Umbilical cord (tissue), 2 donors: ENCODE measurements around the gene DGKQ. TPM values are rescaled to one million over a fixed set of nuclear protein-coding genes. Genes with fewer than 3 reads are reported as not detected.

Experiments used
- DNase-seq: peaks from one replicate; pipeline ENCODE4 v3.0.0-alpha.2; 2015; ENCODE audit warnings: low spot score
- total RNA-seq: library from RNA; depleted of rRNA; stranded (reverse); fragments of >200 nt; gene quantifications from one replicate; pipeline ENCODE4 v1.2.3, GENCODE V29; 2014; ENCODE audit warnings: low replicate concordance; ENCODE audit not compliant: insufficient read depth

DGKQ gene
- total RNA-seq, 1 donor from 2014 or later, result 5.3 TPM

DNA sequence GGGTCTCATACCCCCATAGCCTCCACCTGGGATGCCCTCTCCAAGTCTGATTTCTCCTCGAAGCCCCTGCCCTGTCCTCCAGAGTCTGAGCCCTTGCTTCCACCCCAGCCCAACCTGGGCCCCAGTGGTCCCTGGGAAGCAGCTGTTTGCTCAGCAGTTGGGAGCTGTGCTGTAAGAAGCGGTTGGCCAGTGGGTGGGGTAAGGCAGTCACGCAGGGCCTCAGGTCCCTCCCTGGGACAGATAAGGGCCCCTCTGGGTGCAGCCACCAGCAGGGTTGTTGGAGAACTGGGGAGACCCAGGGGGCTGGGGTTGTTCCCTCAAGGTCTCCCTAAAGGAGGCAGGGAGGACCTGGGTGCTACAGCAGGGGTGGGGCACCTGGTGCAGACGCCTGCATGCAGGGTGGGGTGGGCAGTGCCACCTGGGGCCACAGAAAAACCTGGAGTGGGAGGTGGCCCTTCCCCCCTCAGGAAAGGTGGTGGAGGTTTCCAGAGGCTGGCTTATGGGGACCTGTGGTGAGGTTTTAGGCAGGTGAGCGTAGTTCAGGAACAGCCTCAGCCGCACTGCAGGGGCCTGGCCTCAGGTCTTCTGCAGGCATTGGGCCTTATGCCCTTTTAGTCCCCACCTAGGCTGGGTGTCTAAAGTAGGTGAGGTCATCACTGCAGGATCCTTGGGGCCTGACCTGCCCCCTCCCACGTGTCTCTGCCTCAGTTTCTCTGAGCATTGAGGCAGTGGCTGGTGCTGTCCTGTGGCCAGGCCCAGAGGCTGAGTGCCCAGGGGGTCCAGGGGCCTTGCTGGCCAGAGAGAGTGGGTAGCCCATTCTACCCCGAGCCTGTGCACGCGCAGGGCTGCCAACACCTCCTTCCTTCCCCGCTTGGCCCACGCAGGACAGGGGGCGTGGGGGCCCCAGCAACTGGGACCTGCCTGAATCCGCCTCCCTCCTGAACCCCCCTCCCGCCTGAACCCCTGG, 22.9 kb upstream of the DGKQ start:
- DNase-seq, result no peak

DNA sequence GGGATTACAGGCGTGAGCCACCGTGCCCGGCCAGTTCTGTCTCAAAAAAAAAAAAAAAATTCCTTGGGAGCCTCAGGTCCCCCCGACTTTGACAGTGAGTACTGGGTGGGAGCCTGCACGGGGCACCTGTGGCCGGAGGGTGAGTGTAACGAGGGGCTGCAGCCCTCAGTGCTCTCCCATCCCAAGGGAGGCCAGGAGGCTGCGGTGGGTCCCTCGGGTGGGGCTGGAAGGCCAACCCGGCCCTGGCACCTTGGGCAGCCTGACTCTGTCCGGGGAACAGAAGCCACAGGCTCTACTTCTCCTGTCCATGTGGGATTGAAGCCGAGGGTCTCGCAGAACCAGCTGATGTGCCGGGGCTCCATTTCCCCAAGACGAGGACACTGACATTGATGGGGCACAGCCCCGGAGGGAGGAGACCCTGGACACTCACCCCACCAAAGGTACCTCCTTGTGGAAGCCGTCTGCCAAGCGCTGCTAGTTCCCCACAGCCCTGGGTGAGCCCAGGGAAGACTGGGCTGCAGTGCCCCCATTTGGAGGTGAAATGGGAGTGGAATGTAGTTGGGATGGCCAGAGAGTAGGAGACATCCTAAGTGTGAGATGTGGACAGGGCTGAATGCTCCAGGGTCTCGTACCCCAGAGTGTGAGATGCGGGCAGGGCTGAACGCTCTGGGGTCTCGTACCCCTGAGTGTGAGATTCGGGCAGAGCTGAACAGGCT, 22.1 kb upstream of the DGKQ start:
- DNase-seq, result no peak

DNA sequence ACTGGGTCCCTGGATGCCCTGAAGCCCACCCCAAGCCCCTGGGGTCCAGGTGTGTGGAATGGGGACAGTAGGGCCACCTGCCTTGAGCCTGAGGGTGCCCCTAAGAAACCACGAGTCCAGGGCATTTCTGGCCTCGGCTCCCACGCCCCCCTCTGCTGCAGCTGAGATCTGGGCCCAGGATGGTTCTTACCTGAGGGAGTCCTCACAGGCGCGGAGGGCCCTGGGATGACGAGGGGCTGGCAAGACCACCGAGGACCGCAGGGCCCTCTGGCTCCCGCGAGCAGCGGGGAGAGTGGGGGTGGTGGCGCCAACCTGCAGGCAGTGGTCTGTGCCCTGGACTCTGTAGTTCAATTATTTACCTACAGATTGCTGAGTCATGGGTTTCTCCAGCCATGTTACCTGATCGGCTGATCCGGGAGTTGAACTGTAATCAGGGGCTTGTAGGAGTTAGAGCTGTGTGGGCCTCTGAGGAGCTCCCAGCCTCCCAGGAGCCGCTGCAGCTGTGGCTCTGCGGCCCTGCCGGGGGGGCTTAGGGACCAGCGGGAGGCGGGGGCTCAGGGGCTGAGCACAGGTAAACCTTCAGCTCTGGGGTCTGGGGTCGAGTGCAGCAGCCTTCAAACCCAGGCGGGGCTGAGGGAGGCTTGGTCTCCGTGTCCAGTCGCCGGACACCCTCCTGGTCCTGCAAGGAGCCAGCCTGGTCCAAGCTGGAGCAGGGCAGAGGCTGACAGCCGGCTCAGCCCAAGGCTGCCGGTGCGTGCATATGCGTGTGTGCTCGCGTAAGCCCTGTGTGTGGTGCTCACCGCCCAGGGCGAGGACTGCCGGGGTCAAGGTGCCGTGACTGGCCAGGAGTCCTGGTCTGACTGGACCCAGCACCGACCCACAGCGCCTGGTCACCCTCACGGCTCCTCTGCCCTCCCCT, 20.0 kb upstream of the DGKQ start, which contains the start of gene SLC26A1:
SLC26A1 (minus strand) TSS at position 294 of the 919 bp plus-strand sequence. CDS start 1,701 bp downstream, outside the sequence.
- no peak for DNase-seq

DNA sequence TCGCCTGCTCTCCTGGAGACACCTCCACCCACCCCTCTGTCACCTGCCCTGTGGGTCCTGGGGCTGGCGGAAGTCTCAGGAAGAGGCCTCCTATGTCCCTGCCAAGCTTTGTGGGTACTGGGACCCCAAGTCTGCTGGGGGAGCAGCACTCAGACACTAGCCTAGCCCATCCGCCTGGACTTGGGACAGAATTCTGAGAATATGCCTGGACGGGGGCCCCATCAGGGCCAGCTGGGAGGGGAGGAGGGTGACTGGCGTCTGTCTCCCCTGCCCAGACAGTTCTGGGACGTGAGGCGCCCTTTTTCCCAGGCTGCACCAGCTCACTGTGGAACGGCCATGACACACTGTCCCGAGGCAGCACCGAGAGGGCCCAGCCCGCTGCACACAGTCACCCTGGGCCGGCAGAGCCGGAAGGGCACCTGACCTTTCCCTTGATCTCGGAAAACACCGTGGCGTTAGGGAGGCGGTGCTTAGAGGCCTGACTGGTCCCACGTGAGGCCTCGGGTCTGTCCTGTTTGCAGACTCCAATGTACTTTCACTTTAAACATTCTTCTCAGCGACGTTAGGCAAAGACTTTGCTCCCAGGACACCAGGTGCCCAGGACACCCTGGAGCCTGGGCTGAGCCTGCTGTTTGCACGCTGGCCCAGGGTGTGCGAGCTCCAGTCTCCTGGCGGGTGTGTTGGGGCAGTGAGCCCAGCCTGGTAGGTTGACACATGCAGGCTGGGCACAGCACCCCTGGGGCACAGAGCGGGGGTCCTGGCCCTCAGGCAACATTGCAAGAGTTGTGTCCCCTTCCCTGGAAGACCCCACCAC, 19.1 kb upstream of the DGKQ start:
- DNase-seq, result no peak

DNA sequence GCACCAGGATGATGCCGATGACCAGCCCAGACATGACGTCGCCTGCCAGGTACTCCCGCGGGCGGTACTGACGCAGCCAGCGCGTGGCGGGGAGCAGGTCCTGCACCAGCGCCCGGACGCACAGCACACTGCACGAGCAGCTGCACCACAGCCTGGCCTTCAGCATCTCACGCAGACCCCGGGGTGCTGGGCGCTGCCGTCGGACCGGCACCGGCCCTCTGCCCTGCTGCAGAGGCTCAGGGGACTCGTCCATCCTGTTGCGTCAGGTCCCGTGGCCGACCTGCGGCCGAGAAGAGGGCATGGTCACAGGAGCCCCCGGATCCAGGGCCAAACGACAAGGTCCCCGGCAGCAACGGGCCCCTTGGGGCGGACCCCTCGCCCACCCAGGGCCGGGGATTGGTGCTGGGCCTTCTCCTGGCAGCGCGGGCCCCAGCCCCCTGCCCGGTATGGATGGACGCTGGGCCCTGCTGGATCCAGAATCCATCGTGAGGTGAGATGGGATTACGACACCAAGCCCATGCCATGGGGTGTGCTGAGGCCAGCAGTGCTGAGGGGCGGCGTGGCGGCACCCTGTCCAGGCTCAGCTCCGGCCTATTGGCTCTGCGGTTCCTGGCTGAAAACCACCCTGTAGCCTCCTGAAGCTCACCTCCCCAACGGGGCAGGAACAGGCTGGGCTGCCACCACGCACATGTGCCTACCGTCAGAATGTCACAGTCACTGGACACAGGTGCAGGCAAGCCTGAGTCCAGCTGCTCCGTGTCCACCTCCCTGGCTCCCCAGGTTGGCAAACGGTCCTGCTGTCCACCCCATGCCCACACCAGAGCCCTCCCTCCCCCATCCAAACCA, 18.3 kb upstream of the DGKQ start:
- DNase-seq, result no peak

DNA sequence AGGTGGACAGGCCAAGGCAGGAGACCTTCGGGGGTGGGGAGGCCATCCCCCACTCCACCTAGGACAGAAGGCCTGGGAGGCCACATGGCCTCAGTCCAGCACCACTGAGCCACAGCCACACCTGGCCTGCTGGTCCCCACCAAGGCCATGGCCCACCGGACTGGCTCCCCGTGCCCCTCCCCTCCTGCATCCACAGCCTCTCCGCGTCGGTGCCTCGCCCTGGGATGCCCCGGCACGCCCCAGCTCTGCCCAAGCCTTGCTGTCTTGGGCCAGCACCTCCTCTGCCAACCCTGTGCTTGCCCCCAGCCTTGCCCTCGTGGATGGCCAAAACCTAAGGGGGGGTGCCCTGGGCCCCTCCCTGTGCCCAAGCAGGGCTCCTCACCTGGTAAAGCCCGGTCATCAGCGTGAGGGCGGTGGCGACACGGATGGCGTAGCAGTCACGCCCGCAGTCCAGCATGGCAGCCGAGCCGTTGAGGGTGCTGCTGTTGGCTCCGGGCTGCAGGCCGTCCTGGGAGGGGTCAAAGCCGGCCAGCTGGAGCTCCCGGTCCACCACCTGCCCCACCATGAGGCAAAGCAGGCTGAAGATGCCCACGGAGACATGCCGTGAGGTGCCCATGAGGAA, 17.5 kb upstream of the DGKQ start:
- no peak for DNase-seq

DNA sequence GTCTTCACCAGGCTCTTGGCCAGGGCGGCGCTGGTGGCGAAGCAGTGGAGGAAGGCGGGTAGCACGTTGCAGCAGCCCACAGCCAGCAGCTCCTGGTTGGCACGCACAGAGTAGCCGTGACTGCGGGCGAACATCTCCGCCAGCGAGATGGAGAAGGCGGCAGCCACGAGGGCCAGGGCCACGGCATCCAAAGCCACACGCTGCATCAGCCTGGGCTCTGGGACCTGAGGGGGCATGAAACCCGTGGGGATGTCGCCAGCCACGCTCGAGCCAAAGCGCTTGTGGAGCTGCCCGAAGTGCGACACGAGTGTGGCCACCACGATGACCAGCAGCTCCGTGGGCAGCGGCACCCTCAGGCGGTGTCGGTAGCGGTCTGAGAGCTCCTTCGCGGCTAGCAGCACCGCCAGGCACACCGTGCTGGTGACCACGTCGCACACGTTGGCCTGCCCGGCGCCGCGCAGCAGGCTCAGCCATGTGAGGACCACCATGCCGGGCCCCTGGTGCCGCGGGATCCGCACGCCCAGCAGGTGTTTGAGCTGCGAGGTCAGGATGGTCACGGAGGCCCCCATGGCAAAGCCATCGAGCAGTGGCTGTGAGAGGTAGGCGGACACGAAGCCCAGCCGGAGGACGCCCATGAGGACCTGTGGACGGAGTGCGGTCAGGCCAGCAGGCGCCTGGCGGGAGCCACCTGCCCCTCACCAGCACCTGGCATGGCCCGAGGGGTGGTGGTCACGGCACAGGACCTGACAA, 16.5 kb upstream of the DGKQ start:
- DNase-seq, result no peak

DNA sequence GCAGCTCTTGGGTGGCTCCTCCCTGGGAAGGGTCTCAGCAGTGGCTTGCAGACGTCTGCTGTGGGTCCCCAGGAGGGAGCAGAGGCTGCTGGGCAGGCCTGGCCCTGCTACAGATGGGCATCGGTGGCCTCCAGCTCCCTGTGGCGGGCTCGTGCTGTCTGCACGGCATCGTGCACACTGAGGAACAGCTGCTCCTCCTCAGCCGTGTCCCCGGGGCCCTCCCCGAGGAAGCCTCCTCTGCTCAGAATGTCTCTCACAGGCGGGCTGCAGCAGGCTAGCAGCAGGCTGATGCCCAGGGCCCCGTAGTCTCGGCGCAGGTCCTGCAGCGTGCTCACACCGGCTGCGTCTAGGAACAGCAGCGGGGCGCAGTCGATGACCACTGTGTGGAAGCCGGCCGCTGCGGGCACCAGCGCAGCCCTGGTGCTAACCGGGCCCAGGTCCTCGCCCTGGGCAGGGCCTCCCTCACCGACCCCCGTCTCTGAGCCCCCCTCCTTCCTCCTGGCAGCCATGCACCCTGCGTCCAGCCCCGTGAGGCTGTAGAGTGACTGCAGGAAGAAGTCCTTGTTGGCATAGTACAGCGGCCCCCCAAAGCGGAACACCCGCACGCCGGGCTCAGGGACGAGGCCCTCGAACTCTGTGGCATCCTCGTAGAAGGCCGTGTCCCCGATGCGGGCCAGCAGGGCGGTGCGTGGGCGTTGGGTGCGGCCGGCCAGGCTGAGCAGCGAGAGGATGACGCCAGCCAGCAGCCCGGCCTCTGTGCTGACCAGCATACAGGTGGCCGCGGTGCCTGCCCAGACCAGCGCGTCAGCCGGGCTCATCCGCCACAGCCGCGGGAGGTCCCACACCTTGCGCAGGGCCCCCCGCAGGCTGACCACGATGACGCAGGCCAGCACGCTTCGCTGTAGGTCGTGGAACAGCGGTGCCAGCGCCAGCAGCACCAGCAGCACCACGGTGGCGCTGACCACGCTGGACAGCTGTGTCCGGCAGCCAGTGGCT, 15.7 kb upstream of the DGKQ start:
- DNase-seq, result no peak

DNA sequence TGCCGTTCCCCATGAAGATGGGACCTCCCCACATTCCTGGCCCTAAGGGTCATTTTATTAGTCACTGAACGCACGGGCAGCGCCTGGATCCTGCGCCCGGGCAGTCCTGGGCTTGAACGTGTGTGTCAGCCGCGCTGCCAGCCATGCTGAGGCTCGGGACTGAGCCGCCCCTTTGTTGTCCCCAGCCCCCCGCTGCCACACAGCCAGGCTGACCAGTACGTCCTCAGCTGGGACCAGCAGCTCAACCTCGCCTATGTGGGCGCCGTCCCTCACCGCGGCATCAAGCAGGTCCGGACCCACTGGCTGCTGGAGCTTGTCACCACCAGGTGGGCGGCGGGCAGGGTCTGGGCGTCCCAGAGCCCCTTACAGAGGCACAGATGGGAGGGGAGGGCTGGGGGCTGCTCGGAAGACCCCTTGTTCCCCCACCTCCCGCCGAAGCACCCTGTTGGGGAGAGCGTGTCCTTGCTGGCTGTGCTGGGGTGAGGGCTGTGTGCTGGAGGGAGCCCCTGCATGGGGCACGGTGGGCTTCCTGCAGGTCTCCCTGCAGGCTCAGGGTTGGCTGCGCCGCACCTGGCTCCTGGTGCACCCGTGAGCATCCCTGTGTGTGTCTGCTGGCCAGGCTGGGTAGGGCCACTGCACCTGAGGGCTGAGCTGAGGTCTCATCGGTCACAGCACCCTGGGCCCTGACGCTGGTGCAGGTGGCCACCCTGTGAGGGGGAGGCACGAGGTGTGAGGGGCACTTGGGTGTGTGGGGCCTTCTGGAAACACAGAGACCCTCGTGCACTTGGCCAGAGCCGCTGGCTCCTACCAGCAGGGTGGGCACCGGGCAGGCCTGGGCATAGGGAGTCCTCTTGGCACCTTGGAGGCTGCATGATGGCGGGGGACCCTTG, 14.5 kb upstream of the DGKQ start:
- no peak for DNase-seq

DNA sequence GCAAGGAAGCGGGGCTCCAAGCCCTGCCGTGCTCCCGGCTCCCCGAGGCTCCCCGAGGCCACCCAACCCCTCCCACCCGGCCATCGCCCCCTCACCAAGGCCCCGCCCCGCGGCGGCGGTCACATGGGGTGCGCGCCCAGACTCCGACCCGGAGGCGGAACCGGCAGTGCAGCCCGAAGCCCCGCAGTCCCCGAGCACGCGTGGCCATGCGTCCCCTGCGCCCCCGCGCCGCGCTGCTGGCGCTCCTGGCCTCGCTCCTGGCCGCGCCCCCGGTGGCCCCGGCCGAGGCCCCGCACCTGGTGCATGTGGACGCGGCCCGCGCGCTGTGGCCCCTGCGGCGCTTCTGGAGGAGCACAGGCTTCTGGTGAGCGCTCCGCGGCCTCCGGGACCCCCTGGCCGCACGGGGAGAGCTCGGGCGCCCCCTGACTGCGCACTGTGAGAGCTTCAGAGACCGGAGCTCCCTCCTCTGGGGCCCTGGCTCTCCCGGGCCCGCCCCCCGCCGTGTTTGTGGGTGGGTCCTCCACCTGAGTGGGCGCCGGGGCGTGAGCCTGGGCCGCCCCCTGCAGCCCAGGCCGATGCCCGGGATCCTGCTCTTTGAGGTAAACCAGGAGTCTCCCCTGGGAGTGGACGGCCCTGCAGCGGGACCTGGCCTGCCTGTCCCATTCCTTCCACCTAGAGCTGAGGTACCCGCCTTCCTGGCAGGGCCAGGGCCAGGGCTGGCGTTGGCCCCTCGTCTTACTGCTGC, 13.7 kb upstream of the DGKQ start, which contains the start of gene IDUA:
IDUA (plus strand) TSS at position 166 of the 745 bp plus-strand sequence; CDS start at position 207, 41 bp downstream.
- peak; percentile 83 for DNase-seq

DNA sequence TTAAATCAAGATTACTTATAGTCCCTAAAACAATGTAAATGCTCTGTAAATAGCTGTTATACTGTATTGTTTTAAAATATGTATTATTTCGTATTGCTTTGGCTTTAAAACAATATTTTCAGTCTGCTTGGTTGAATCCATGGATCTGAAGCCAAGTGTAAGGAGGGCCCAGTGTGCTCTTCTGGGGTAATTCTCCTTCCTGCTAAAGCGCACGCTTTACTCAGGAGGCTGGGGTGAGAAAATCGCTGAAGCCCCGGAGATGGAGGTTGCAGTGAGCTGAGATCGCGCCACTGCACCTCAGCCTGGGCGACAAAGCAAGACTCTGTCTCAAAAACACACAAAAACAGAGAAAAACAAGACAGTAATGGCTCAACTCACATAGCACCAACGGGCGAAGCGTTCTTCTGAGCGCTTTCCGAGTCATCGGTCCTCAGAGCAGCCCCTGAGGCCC, 13.1 kb upstream of the DGKQ start:
- peak; percentile 30 for DNase-seq

DNA sequence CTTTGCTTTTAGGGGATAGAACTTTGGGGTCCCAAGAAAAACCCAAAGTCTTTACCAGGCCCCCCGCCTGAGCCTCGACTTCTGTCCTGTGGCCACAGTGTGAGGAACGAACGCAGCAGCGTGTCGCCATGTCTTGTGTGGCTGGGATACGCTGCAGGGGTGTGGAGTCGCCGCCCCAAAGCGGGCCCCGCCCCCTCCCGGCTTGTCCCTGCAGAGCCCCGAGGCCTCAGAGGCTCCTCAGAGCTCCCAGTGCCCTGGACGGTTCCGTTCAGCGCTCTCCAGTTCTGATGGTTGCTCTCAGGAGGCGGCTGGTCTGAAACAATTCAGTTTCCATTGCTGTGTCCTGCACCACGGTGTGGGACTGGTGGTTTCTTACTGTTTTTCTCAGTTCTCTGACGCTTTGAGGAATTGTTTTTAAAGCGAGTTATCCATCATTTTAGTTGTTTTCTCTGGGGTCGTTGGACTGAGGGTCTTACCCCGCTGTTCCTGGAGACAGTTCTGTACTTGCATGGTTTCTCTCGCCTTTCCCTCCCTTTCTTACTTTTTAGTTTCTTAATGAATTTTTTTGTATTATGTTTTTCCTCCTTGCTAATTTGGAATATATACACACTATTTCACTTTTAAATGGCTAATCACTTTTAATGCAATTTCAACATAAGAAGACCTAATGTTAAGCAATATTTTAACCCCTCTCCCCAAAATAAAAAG, 11.9 kb upstream of the DGKQ start:
- peak; percentile 55 for DNase-seq

DNA sequence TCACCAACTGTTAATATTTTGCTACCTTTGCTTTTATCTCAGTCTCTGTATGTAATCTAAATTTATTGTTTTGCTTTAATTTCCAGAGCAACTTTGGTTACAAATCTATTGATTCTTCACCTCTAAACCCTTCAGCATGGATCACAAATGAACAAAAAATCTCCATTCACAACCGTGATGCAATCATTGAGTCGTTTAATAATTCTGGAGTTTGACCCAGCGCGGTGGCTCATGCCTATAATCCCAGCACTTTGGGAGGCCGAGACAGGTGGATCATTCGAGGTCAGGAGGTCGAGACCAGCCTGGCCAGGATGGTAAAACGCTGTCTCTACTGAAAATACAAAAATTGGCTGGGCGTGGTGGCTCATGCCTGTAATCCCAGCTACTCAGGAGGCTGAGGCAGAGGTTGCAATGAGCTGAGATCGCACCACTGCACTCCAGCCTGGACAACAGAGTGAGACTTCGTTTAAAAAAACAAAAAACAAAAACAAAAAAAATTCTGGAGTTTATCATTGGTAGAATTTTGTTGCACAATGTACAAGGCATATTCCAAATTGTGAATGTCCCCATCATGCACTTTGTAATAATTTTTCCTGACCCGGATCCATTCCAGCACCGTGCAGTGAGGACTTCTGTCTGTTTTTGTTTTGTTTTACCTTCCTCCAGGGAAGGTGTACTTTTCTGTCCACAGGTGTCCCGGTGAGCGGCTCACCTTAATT, 11.1 kb upstream of the DGKQ start:
- no peak for DNase-seq

DNA sequence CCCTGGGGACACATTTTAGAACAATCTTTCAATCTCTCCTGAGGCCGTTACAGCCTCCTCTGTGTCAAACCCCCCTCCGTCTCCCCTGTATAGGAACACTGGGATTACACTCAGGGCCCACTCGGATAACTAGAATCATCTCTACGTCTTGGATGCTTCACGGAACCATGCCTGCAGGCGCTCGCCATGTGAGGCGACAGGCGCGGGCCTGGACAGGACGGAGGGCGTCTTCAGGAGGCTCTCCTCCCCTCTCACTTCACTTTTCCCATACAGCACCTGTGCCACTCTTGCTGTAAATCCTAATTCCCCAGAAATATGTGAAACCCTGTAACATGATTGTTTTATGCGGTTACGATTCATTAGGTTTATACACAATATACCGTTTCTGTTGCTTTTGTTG, 9.4 kb upstream of the DGKQ start:
- no peak for DNase-seq
